GM12875 (cell line): ENCODE results near the gene ATG101.
A peak's percentile ranks its signal among the peaks of the same experiment; 100 is the strongest.

Source experiments
- H3K4me3 ChIP-seq: one replicate; pipeline ENCODE4 v1.5.1; 2011; ENCODE audit warnings: low read depth, low read length, control low read depth
- TF ChIP-seq, protein P1 (sequence below): IDR thresholded peaks from 2 replicates; pipeline ENCODE4 v1.5.1; 2011; ENCODE audit warnings: low read depth, mild to moderate bottlenecking, control low read depth, inconsistent platforms, low read length, moderate library complexity, borderline replicate concordance; ENCODE audit not compliant: insufficient read depth

Gene ATG101

DNA sequence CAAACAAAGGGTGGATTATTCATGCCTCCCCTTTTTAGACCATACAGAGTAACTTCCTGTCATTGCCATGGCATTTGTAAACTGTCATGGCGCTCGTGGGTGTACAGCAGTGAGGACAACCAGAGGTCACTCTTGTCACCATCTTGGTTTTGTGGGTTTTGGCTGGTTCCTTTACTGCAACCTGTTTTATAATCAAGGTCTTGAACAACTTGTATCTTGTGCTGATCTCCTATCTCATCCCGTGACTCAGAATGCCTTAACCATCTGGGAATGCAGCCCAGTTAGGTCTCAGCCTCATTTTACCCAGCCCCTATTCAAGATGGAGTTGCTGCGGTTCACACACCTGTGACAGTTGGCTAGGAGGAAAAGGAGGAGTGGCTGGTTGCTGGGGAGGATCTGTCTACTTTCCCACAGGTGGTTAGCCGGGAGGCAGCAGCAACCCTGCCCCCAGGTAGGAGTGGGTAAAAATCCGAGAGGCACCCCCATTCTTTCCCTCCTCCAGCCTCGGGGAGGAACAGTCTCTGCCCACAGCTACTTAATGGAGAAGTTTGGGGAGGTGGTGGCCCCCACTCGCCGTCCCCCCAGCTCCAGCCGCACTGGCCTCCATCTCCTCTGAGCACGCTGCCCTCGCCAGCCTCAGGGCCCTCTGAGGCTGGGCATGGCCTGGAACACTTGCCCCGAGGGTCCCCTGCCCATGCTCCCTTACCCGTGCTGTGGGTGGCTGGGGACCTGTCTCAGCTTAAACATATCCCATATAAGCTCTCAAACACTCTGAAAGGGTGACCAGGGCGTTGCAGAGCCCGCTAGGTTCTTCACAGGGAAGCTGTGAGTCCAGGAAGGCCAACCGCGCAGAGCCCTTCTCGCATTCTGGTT, 51.4 kb downstream of the ATG101 start:
- TF ChIP-seq, protein P1, sequence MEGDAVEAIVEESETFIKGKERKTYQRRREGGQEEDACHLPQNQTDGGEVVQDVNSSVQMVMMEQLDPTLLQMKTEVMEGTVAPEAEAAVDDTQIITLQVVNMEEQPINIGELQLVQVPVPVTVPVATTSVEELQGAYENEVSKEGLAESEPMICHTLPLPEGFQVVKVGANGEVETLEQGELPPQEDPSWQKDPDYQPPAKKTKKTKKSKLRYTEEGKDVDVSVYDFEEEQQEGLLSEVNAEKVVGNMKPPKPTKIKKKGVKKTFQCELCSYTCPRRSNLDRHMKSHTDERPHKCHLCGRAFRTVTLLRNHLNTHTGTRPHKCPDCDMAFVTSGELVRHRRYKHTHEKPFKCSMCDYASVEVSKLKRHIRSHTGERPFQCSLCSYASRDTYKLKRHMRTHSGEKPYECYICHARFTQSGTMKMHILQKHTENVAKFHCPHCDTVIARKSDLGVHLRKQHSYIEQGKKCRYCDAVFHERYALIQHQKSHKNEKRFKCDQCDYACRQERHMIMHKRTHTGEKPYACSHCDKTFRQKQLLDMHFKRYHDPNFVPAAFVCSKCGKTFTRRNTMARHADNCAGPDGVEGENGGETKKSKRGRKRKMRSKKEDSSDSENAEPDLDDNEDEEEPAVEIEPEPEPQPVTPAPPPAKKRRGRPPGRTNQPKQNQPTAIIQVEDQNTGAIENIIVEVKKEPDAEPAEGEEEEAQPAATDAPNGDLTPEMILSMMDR: no peak
- no peak overlapping the region for H3K4me3 ChIP-seq

DNA sequence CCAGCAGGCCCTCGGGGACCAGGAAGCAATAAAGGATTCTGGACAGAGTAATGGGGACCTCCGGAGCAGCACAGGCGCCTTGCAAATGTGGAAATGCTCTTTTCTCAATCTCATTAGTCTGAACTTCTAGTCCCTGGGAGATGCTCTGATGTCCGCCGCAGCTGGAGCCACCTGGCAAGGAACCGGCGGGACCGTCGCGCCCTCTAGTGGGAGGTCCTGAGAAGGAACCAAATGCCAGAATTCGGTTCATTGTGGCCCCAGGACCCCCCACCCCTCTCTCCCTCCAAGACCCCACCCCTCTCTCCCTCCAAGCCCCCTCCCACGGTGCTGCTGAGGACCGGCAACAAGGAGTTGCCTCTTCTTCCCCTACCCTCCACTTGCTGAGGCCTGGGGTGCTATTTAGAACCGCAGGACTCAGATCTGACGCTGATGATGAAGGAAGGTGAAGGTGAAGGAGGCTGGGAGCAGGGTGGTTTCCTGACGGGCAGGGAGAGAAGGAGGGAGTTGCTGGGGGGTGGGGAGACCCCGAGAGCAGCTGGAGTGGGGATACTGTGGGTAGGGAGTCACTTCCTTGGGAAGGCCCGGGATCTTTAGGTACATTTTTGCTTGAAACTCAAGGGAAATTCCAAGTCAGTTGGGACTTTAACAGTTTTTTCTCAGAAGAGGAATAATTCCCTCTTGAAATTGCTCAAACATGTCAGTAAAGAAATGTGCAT, 52.2 kb downstream of the ATG101 start:
- no peak overlapping the region for H3K4me3 ChIP-seq
- TF ChIP-seq, protein P1: peak; percentile 85

DNA sequence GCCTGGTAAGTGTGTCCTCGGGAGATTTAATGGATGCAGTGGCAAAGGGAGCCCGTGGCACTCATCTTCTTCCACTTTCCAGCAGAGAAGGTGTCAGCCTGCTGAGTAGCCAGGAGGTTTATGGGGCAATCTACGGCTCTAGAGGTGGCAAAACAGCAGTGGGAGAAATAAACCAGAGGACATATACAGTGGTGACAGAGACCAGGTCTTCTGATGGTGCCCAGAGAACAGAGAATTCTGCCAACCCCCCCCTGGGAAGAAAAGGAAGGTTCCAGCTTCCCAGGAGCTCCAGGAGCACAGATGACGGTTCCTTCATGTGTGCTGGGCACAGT, 52.7 kb downstream of the ATG101 start:
- TF ChIP-seq, protein P1: no peak
- H3K4me3 ChIP-seq: no peak overlapping the region

DNA sequence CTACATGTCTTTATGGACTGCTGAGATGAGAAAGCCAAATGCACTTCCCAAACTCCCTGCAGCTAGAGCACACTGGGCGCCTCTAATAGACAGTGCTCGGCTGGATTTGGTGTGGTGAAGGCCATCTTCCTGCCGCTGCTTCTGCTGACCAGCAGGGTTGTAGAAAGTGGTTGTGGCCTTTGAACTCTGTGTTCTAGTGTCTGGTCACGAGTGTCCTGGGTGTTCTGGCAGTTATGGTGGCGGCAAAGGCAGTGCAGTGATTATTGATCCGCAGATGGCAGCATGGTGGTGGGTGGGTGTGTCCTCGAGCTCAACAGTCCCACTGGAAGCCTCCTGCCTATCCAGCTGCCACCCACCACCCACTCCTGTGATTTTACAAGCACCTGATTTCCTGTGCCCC, 53.1 kb downstream of the ATG101 start:
- H3K4me3 ChIP-seq: no peak overlapping the region
- TF ChIP-seq, protein P1: no peak

DNA sequence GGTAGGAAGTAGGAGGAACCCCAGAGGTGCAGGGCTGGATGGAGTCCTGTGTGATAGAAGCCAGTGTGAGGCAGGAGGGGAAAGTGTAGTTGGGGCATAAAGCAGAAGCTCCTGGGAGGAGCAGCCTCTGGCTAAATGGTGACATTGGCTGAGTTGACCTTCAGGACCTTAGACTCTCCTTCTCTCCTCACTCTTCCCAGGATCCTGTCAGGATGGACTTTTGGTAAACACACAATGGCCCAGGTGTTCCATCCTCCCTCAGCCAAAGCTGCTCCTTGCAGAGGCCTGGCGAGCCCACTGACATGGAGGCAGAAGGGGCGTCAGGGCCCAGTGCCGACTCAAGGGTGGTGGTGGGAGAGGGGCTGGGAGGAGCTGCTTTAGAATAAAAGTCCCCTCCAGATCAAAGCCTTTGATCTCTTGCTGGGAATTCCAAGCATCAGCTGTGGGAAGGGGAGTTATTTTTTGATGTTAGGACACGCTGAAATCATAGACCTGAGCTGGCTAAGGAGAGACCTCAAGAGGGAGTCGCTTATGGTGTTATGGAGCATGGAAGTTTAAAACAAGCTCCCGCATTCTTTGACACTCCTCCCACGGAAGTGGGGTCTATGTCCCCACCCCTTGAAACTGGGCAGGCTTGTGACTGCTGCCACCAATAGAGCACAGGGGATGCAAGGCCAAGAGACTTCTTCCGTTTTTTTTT, 53.9 kb downstream of the ATG101 start:
- H3K4me3 ChIP-seq: no peak overlapping the region
- TF ChIP-seq, protein P1: no peak

DNA sequence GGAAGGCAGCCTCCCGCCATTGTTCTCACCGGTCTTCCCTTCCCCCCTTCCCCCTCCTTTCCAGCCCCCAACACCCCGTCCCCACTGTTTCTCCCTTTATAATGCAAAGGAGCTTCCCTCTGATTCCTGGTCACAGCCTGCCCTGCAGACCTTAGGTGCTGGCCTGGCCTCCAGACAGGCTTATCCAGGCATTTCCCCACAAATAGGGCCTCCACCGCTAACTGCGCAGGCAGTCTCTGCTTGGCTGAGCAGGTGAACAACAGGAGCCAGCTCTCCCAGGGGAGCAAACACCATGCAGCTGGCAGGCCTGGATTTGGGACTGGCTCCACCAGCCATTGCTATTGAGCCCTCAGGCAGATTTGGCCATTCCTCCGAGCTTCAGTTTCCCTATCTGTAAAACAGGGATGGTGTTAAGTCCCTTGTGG, 55.7 kb downstream of the ATG101 start:
- TF ChIP-seq, protein P1: no peak
- H3K4me3 ChIP-seq: no peak overlapping the region
